Choroid plexus epithelial cell (primary cell): Measurements from ENCODE around the gene THPO.

Source experiments
- DNase-seq: peaks from one replicate; pipeline ENCODE4 v3.0.0-alpha.2; 2010; ENCODE audit warnings: low read depth
- H3K4me3 ChIP-seq: 2 replicates; pipeline ENCODE4 v1.5.1; 2011; ENCODE audit warnings: low read depth, mild to moderate bottlenecking, control low read depth, low read length, moderate library complexity
- TF ChIP-seq, protein P1 (sequence below): conservative IDR thresholded peaks from 2 replicates; pipeline ENCODE4 v1.5.1; 2011; ENCODE audit warnings: low read depth, mild to moderate bottlenecking, control low read depth, inconsistent platforms, low read length, moderate library complexity

THPO gene

DNA sequence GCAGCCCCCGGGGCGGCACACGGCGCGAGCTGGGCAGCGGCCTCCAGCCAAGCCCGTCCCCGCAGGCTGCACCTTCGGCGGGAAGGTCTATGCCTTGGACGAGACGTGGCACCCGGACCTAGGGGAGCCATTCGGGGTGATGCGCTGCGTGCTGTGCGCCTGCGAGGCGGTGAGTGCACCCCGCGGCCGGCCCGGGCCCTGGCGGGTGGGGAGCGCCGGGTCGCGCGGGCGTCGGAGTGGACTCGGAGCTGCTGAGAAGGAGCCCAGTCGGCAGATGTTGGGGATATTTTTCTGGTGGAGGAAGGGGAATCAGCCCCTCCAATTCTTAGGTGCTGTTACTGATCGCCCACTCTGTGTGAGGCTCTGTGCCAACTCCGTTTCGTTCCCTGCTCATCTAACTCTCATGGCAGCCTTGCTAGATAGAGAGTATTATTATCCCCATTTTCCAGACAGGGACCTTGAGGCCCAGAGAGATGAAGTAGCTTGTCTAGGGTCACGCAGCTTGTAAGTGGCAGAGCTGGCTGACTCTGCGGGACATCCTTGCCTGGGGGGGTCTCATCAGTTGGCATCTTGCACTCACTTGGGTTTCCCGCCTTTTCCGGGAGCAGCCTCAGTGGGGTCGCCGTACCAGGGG lies 2.7 kb upstream of the THPO start:
- DNase-seq: no peak
- TF ChIP-seq, protein P1, sequence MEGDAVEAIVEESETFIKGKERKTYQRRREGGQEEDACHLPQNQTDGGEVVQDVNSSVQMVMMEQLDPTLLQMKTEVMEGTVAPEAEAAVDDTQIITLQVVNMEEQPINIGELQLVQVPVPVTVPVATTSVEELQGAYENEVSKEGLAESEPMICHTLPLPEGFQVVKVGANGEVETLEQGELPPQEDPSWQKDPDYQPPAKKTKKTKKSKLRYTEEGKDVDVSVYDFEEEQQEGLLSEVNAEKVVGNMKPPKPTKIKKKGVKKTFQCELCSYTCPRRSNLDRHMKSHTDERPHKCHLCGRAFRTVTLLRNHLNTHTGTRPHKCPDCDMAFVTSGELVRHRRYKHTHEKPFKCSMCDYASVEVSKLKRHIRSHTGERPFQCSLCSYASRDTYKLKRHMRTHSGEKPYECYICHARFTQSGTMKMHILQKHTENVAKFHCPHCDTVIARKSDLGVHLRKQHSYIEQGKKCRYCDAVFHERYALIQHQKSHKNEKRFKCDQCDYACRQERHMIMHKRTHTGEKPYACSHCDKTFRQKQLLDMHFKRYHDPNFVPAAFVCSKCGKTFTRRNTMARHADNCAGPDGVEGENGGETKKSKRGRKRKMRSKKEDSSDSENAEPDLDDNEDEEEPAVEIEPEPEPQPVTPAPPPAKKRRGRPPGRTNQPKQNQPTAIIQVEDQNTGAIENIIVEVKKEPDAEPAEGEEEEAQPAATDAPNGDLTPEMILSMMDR: no peak
- no peak overlapping the region for H3K4me3 ChIP-seq

DNA sequence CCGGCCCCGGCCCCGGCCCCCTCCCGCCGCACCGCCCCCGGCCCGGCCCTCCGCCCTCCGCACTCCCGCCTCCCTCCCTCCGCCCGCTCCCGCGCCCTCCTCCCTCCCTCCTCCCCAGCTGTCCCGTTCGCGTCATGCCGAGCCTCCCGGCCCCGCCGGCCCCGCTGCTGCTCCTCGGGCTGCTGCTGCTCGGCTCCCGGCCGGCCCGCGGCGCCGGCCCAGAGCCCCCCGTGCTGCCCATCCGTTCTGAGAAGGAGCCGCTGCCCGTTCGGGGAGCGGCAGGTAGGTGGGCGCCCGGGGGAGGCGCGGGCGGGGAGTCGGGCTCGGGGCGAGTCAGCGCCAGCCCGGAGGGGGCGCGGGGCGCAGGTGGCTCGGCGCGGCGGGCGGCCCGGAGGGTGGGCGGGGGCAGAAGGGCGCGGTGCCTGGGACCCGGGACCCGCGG lies 2.2 kb upstream of the THPO start:
- DNase-seq: no peak
- H3K4me3 ChIP-seq: no peak overlapping the region
- TF ChIP-seq, protein P1: no peak

DNA sequence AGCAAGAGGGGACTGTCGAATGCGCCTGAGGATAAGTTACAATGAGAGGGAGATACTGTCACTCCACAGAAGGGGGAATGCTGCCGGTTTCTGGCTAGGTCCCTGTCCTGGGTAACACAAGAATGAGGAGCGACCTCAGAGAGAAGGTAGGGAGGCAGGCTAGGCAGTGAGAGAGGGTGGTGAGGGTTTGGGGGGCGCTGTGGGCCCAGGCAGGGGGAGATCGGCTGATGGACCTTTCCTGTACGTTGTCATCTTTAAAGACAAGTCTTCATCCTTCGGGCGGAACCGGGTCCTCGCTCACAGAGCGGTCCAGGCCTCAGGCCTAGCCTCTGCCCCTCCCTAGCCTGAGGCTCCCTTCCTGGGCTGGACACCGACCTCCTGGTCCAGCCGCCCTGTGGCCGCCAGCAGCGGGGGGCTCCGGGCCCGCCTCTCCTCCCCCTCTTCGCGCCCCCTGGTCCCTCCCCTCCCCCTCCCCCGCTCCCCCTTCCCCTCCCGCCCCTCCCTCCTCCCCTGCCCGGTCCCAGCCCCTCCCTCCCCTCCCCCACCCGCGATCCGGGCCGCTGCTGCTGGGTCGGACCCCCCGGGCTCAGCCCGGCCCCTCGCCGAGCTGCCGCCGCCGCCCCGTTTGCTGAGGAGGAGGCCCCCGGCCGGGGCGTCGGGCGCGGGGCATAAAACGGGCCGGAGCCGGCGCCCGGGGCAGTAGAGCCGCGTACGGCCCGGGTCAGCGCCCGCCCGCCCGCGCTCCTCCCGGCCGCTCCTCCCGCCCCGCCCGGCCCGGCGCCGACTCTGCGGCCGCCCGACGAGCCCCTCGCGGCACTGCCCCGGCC lies 1.6 kb upstream of the THPO start, which contains the start of gene CHRD:
TSS of gene CHRD (plus strand) at position 697 of the 827 bp plus-strand sequence. CDS start 265 bp downstream, outside the sequence.
- no peak for DNase-seq
- TF ChIP-seq, protein P1: no peak
- H3K4me3 ChIP-seq: no peak within 1 kb of the TSS

DNA sequence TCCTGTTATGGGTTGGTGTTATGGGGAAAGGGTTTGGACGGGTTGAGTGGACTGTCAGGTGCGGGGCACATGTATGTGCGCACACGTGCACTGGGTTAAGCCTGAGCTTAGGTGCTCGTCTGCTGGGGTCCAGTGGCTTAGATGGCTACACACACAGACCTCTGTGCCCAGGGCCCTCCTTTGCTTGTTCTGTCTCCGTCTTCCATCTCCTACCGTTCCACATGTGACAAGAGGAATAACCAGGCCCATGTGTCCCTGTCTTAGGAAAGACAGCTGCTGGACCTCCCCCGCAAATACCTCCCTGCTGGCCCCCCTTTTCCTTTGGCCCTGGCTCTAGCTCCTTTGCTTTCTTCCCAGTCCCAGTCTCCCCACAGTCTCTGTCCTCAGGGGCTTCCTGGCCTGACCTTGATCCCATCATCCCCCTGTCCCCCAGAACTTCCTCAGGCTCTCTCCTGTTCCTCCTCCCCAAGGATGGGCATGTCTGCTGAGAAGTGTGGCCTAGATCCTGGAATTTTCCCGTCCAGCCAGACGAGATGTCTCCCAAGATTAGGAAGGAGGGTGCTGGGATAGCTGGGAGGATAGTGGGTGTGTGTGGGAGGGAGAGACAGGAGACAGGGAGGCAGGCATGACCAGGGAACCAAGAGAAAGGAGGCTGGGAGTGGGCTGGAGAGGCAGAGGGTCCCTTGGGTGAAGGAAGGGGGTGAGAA lies 797 bp upstream of the THPO start:
- TF ChIP-seq, protein P1: no peak
- no peak overlapping the region for H3K4me3 ChIP-seq
- DNase-seq: no peak

DNA sequence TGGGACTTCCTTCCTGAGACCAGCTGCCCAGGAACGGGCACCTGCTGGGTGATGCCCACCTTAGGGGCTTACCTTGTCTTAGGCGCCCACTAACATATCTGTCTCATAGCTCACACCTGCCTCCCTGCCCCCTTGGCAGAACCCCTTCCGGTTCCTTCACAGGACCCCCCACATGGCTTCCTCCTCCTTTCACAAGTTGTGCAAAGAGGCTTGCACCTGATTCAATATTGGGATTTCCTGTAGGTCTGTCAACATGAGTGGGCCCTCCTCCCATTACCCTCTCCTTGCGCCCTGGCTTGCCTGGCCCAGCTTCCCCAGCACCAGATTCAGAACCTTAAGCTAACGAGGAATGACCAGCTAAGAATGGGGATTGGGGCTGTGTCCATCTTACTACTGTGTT lies 633 bp downstream of the THPO start:
- TF ChIP-seq, protein P1: no peak
- no peak for DNase-seq
- H3K4me3 ChIP-seq: no peak overlapping the region

DNA sequence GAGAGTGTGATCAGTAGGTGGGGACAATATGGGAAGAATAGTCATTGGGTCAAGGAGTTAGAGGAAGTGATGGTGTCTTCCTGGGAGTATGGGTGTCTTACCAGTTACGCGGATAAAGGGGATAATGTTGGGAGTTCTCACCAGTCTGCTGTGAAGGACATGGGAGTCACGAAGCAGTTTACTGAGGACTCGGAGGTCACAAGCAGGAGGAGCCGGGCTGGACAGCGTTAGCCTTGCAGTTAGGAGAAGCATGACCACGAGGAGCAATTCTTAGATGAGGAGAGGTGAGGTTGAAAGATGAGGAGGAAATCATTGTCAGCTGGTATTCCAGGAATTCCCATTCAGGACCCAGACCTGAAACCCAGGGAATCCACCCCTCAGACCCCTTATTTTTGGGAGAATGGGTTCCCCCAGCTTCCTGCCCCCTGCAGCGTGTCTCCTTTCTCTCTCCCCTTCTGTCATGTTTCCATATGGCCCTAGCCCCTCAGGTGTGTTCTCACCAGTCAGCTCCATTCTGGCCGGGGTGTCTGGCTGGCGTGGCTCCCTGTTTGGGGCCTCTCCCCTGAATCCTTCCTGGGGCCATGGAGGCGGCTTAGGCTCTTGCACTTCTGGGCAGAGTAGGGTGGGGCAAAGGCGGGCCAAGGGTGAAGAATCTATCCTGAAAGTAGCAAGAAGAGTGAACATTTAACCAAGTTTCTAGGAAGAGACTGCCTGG lies 2.1 kb downstream of the THPO start:
- TF ChIP-seq, protein P1: no peak
- no peak for DNase-seq
- no peak overlapping the region for H3K4me3 ChIP-seq
